GM12878 (cell line): ENCODE measurements around the gene TMEM86A.

ENCODE experiments used
- CEBPB ChIP-seq, 2 experiments: fragments of 150-350 bp in 1 of 2; IDR thresholded peaks; 2 replicates each; pipeline ENCODE4 v1.6.1; 2012 to 2014; ENCODE audit warnings: low read depth in 2 of 2, low read length in 2 of 2, borderline replicate concordance in 1 of 2, inconsistent platforms in 1 of 2
- CTCF ChIP-seq, 3 experiments: IDR thresholded peaks in 2 of 3; conservative IDR thresholded peaks in 1 of 3; 2 replicates each; pipeline ENCODE4 v1.5.1; 2011; ENCODE audit warnings: low read depth in 3 of 3, low read length in 3 of 3, mild to moderate bottlenecking in 3 of 3, control low read depth in 2 of 3, moderate library complexity in 2 of 3, inconsistent platforms in 1 of 3, mixed read lengths in 1 of 3; ENCODE audit not compliant: control insufficient read depth in 2 of 3, insufficient read depth in 1 of 3; ENCODE audit errors: extremely low read depth in 1 of 3
- FOXM1 ChIP-seq: IDR thresholded peaks from 2 replicates; pipeline ENCODE4 v1.6.1; 2012; ENCODE audit warnings: low read depth, mild to moderate bottlenecking, inconsistent platforms, low read length, moderate library complexity
- GABPA ChIP-seq: IDR thresholded peaks from 2 replicates; pipeline ENCODE4 v1.6.1; 2014; ENCODE audit warnings: antibody characterized with exemption, low read depth, mild to moderate bottlenecking, inconsistent platforms
- HDAC2 ChIP-seq: fragments of 200-600 bp; sonication (generic); IDR thresholded peaks from 2 replicates; pipeline ENCODE4 v1.6.1; 2017
- JUND ChIP-seq: IDR thresholded peaks from 2 replicates; pipeline ENCODE4 v1.6.1; 2012; ENCODE audit warnings: low read depth, mild to moderate bottlenecking, low read length, improper control_type of control experiment, moderate library complexity
- MYC ChIP-seq: IDR thresholded peaks from 2 replicates; pipeline ENCODE4 v1.6.1; 2011; ENCODE audit warnings: mild to moderate bottlenecking, low read length, moderate library complexity, inconsistent platforms; ENCODE audit not compliant: insufficient read depth, insufficient replicate concordance, insufficient read length, severe bottlenecking
- POLR2AphosphoS2 ChIP-seq: IDR thresholded peaks from 2 replicates; pipeline ENCODE4 v1.6.1; 2011; ENCODE audit warnings: low read depth, mild to moderate bottlenecking, low read length, improper control_type of control experiment, moderate library complexity
- RB1 ChIP-seq: fragments of 450-650 bp; formaldehyde crosslinking; IDR thresholded peaks from 2 replicates; pipeline ENCODE4 v1.6.1; 2017; ENCODE audit warnings: mild to moderate bottlenecking, borderline replicate concordance
- SMC3 ChIP-seq: IDR thresholded peaks from 2 replicates; pipeline ENCODE4 v1.6.1; 2011; ENCODE audit warnings: low read length, improper control_type of control experiment, borderline replicate concordance

- TF ChIP-seq SMC3, result peak; percentile 21; the same call in 1 of the 2 replicates
- no peak for TF ChIP-seq HDAC2
- TF ChIP-seq CTCF (IDR thresholded peaks at IDR 0.05 in 2 of 3, conservative IDR thresholded peaks at IDR 0.05 in 1 of 3; ENCODE audit: control insufficient read depth in 2 of 3, extremely low read depth in 1 of 3, insufficient read depth in 1 of 3, low read depth in 3 of 3, low read length in 3 of 3), result peak; percentile 73 to 94 (median 90)
- TF ChIP-seq RB1, result no peak
- TF ChIP-seq CEBPB (IDR thresholded peaks at IDR 0.05; ENCODE audit: borderline replicate concordance in 1 of 2, low read depth in 2 of 2, low read length in 2 of 2), result no peak
- no peak for TF ChIP-seq GABPA
- TF ChIP-seq POLR2AphosphoS2, result no peak
- no peak for TF ChIP-seq JUND
- TF ChIP-seq MYC, result no peak
- TF ChIP-seq FOXM1, result no peak
Observed at GRCh38 chr11:18727479-18728236, 29.1 kb downstream of the TMEM86A start.
